HL-60 (cell line): ENCODE measurements around the gene ANKRD33B.

Experiments
- GABPA ChIP-seq: IDR thresholded peaks from 2 replicates; pipeline ENCODE4 v1.6.1; 2012; ENCODE audit warnings: low read depth
- POLR2AphosphoS5 ChIP-seq: IDR thresholded peaks from 2 replicates; pipeline ENCODE4 v1.6.1; 2012; ENCODE audit warnings: low read depth
- TF ChIP-seq, protein P1 (sequence below): IDR thresholded peaks from one replicate; pipeline ENCODE4 v1.5.1; 2011; ENCODE audit warnings: low read length, control low read depth, inconsistent platforms; ENCODE audit not compliant: insufficient read depth
- TF ChIP-seq, protein P2 (sequence below): IDR thresholded peaks from 2 replicates; pipeline ENCODE4 v1.6.1; 2012; ENCODE audit warnings: low read depth; ENCODE audit not compliant: insufficient replicate concordance

DNA sequence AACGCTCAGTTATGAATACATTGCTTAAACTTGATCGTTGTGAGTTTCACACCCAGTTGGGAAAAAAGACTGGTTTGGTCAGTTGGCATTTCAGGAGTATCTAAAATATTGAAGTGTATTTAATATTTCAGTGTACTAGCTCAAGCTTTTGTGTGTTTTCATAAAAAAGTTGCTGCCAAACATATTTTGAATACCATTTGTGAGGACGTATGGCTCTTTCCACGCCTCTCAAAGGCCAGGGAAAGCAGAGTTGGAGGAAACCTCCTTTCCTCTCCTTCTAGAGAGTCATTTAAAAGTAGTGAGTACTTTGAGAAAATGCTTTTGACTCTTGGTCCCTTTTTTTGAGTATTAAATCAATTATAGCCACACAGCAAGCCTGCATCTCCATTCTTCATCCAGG is 43.2 kb upstream of the ANKRD33B start:
- TF ChIP-seq, protein P1, sequence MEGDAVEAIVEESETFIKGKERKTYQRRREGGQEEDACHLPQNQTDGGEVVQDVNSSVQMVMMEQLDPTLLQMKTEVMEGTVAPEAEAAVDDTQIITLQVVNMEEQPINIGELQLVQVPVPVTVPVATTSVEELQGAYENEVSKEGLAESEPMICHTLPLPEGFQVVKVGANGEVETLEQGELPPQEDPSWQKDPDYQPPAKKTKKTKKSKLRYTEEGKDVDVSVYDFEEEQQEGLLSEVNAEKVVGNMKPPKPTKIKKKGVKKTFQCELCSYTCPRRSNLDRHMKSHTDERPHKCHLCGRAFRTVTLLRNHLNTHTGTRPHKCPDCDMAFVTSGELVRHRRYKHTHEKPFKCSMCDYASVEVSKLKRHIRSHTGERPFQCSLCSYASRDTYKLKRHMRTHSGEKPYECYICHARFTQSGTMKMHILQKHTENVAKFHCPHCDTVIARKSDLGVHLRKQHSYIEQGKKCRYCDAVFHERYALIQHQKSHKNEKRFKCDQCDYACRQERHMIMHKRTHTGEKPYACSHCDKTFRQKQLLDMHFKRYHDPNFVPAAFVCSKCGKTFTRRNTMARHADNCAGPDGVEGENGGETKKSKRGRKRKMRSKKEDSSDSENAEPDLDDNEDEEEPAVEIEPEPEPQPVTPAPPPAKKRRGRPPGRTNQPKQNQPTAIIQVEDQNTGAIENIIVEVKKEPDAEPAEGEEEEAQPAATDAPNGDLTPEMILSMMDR, result no peak
- TF ChIP-seq GABPA (no peak), POLR2AphosphoS5 (no peak)
- TF ChIP-seq, protein P2, sequence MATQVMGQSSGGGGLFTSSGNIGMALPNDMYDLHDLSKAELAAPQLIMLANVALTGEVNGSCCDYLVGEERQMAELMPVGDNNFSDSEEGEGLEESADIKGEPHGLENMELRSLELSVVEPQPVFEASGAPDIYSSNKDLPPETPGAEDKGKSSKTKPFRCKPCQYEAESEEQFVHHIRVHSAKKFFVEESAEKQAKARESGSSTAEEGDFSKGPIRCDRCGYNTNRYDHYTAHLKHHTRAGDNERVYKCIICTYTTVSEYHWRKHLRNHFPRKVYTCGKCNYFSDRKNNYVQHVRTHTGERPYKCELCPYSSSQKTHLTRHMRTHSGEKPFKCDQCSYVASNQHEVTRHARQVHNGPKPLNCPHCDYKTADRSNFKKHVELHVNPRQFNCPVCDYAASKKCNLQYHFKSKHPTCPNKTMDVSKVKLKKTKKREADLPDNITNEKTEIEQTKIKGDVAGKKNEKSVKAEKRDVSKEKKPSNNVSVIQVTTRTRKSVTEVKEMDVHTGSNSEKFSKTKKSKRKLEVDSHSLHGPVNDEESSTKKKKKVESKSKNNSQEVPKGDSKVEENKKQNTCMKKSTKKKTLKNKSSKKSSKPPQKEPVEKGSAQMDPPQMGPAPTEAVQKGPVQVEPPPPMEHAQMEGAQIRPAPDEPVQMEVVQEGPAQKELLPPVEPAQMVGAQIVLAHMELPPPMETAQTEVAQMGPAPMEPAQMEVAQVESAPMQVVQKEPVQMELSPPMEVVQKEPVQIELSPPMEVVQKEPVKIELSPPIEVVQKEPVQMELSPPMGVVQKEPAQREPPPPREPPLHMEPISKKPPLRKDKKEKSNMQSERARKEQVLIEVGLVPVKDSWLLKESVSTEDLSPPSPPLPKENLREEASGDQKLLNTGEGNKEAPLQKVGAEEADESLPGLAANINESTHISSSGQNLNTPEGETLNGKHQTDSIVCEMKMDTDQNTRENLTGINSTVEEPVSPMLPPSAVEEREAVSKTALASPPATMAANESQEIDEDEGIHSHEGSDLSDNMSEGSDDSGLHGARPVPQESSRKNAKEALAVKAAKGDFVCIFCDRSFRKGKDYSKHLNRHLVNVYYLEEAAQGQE, result no peak
